SU-DHL-6 (cell line): ENCODE measurements around the gene TIMM21.

Experiments
- H2AFZ ChIP-seq: fragments of 200-600 bp; sonication (generic); 2 replicates; pipeline ENCODE4 v1.6.1; 2014; ENCODE audit warnings: low read depth, mild to moderate bottlenecking, moderate library complexity, mixed read lengths, antibody characterized with exemption, low read length; ENCODE audit not compliant: severe bottlenecking
- H3F3A ChIP-seq: fragments of 200-600 bp; shearing (Covaris generic); 2 replicates; pipeline ENCODE4 v1.6.0; 2016; ENCODE audit warnings: antibody characterized with exemption, mild to moderate bottlenecking; ENCODE audit not compliant: insufficient read depth
- H3K27ac ChIP-seq: fragments of 200-600 bp; sonication (generic); 2 replicates; pipeline ENCODE4 v1.5.1; 2016; ENCODE audit warnings: low read depth, mild to moderate bottlenecking, low read length, moderate library complexity, mixed read lengths
- H3K27me3 ChIP-seq: fragments of 200-600 bp; sonication (generic), shearing (Covaris generic); 2 replicates; pipeline ENCODE4 v1.6.0; 2014; ENCODE audit warnings: mild to moderate bottlenecking, low read length
- H3K36me3 ChIP-seq: fragments of 200-600 bp; sonication (generic); 2 replicates; pipeline ENCODE4 v1.6.1; 2014; ENCODE audit warnings: mild to moderate bottlenecking, low read length, mixed read lengths
- H3K4me2 ChIP-seq: fragments of 300-600, 200-600 bp; shearing (Covaris generic), sonication (generic); 2 replicates; pipeline ENCODE4 v1.6.0; 2014; ENCODE audit warnings: low read length, low read depth, mild to moderate bottlenecking; ENCODE audit not compliant: poor library complexity, severe bottlenecking
- H3K4me3 ChIP-seq: fragments of 200-600 bp; sonication (generic); 2 replicates; pipeline ENCODE4 v1.5.1; 2014; ENCODE audit warnings: antibody characterized with exemption, low read length, mild to moderate bottlenecking, mixed read lengths; ENCODE audit not compliant: insufficient read depth, poor library complexity, severe bottlenecking
- H3K79me2 ChIP-seq: fragments of 200-600 bp; sonication (generic); 2 replicates; pipeline ENCODE4 v1.6.1; 2014; ENCODE audit warnings: mild to moderate bottlenecking, low read length, moderate library complexity; ENCODE audit not compliant: insufficient read depth
- H3K9ac ChIP-seq: fragments of 200-600 bp; sonication (generic); 2 replicates; pipeline ENCODE4 v1.7.0; 2014; ENCODE audit warnings: mild to moderate bottlenecking, low read length
- H3K9me2 ChIP-seq: fragments of 200-600 bp; sonication (generic); replicated peaks from 2 replicates; pipeline ENCODE4 v1.6.1; 2014; ENCODE audit warnings: low read length; ENCODE audit not compliant: insufficient read depth
- H3K9me3 ChIP-seq: fragments of 200-600 bp; sonication (generic); 2 replicates; pipeline ENCODE4 v1.6.1; 2014; ENCODE audit warnings: low read length, mixed read lengths; ENCODE audit not compliant: insufficient read depth
- H4K20me1 ChIP-seq: fragments of 200-600 bp; sonication (generic); 2 replicates; pipeline ENCODE4 v1.6.1; 2014; ENCODE audit warnings: low read depth, mild to moderate bottlenecking, antibody characterized with exemption, low read length, moderate library complexity, mixed read lengths
- EZH2phosphoT487 ChIP-seq: fragments of 200-600 bp; sonication (generic), shearing (Covaris generic); conservative IDR thresholded peaks from 2 replicates; pipeline ENCODE4 v1.6.1; 2018; ENCODE audit warnings: mild to moderate bottlenecking, antibody characterized with exemption, low read length, moderate library complexity, mixed read lengths
- TF ChIP-seq, protein P1 (sequence below): fragments of 200-600 bp; sonication (generic); IDR thresholded peaks from one replicate; pipeline ENCODE4 v1.5.1; 2017; ENCODE audit warnings: antibody characterized with exemption, mild to moderate bottlenecking, low read length, moderate library complexity; ENCODE audit not compliant: insufficient read depth, poor library complexity, severe bottlenecking

TIMM21 gene

DNA sequence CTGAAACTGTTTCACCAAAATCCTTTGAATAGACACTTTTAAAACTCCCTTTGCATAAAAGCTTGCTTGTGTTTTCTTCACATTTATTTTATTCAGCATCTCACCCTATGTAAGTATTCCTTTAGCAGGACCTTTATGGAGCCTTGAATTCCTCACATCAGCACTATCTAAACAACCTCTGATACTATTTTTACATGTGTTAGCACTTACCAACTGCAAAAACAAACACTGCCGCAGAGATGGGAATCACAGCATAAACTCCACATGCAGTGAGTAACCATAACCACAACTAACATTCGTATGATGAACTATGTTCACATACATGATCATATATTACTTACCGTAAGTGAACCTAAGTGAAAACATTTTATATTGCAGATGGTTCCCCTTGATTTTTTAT, 16.1 kb upstream of the TIMM21 start:
- Histone ChIP-seq H3K27me3 (no peaks in the 10 kb centered on the region), H4K20me1 (no peaks in the 10 kb centered on the region), H3K4me2 (no peak overlapping the region), H3K9ac (no peak overlapping the region), H3F3A (no peaks in the 10 kb centered on the region), H2AFZ (no peak overlapping the region), H3K36me3 (no peaks in the 10 kb centered on the region), H3K9me3 (no peaks in the 10 kb centered on the region), H3K4me3 (no peak overlapping the region), H3K79me2 (no peaks in the 10 kb centered on the region), H3K9me2 (no peaks in the 10 kb centered on the region), H3K27ac (no peak overlapping the region)
- TF ChIP-seq, protein P1, sequence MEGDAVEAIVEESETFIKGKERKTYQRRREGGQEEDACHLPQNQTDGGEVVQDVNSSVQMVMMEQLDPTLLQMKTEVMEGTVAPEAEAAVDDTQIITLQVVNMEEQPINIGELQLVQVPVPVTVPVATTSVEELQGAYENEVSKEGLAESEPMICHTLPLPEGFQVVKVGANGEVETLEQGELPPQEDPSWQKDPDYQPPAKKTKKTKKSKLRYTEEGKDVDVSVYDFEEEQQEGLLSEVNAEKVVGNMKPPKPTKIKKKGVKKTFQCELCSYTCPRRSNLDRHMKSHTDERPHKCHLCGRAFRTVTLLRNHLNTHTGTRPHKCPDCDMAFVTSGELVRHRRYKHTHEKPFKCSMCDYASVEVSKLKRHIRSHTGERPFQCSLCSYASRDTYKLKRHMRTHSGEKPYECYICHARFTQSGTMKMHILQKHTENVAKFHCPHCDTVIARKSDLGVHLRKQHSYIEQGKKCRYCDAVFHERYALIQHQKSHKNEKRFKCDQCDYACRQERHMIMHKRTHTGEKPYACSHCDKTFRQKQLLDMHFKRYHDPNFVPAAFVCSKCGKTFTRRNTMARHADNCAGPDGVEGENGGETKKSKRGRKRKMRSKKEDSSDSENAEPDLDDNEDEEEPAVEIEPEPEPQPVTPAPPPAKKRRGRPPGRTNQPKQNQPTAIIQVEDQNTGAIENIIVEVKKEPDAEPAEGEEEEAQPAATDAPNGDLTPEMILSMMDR = no peak
- TF ChIP-seq EZH2phosphoT487 = no peak

DNA sequence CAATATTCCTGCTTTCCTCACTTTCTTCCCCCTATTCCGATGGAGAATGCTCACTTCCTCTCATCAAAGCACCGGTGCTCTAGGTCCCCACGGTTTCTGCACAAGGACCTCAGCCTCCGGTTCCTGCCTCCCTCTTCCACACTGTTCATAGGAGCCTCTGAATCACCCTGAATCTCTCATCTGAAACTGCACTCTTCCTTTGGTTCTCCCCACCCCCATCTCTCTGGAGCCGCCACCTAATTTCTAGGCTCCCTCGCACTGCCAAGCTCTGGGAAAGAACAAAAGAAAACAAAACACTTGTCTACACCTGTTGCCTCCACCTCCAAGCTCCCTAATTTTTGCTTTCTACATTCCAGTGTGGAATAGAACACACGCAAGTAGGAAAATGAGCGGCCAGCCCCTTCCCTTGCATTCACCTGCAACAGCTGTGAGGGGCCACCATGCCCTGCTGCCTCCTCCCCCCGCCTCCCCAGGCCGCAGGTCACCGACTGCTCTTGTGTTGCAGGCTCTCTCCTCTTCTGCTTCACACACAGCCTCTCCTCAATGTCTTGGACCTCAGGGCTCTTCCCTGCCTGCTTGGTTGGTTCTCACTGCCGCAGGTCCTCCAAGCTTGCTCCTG, 10.3 kb upstream of the TIMM21 start:
- no peak overlapping the region for H3K9ac ChIP-seq
- no peak overlapping the region for H3K4me3 ChIP-seq
- no peak overlapping the region for H2AFZ ChIP-seq

GRCh38 chr18:74139411-74139810, 8.9 kb upstream of the TIMM21 start:
- Histone ChIP-seq H3F3A (no peaks in the 10 kb centered on the region), H3K79me2 (no peaks in the 10 kb centered on the region), H3K4me2 (no peak overlapping the region), H4K20me1 (no peaks in the 10 kb centered on the region), H3K36me3 (no peaks in the 10 kb centered on the region), H3K9me2 (no peaks in the 10 kb centered on the region), H2AFZ (no peak overlapping the region), H3K27ac (no peak overlapping the region), H3K9ac (no peak overlapping the region), H3K4me3 (no peak overlapping the region), H3K27me3 (no peaks in the 10 kb centered on the region), H3K9me3 (no peaks in the 10 kb centered on the region)
- no peak for TF ChIP-seq EZH2phosphoT487
- TF ChIP-seq, protein P1 = no peak

More for the DNA sequence above, 10.3 kb upstream of the TIMM21 start:
- Histone ChIP-seq H3K4me2 (no peak overlapping the region), H3K9me2 (no peaks in the 10 kb centered on the region), H3K27me3 (no peaks in the 10 kb centered on the region), H3K79me2 (no peaks in the 10 kb centered on the region), H3K36me3 (no peaks in the 10 kb centered on the region), H3F3A (no peaks in the 10 kb centered on the region), H4K20me1 (no peaks in the 10 kb centered on the region), H3K9me3 (no peaks in the 10 kb centered on the region), H3K27ac (no peak overlapping the region)
- no peak for TF ChIP-seq EZH2phosphoT487
- TF ChIP-seq, protein P1 = no peak
